HG03442 (cell line): ENCODE measurements around the gene RMDN2.

ENCODE experiments used
- ATAC-seq: cut with Tn5 transposase; IDR thresholded peaks from one replicate; pipeline ENCODE4 v1.9.1; 2021; ENCODE audit warnings: mild to moderate bottlenecking, moderate library complexity; ENCODE audit not compliant: unreplicated experiment

RMDN2 gene, protein sequence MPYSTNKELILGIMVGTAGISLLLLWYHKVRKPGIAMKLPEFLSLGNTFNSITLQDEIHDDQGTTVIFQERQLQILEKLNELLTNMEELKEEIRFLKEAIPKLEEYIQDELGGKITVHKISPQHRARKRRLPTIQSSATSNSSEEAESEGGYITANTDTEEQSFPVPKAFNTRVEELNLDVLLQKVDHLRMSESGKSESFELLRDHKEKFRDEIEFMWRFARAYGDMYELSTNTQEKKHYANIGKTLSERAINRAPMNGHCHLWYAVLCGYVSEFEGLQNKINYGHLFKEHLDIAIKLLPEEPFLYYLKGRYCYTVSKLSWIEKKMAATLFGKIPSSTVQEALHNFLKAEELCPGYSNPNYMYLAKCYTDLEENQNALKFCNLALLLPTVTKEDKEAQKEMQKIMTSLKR

GRCh38 chr2:37925063-37925897, at the start of gene RMDN2:
RMDN2 (plus strand) TSS chr2:37925287; CDS start chr2:37929278, 3,991 bp downstream.
- ATAC-seq: peak; percentile 89

DNA sequence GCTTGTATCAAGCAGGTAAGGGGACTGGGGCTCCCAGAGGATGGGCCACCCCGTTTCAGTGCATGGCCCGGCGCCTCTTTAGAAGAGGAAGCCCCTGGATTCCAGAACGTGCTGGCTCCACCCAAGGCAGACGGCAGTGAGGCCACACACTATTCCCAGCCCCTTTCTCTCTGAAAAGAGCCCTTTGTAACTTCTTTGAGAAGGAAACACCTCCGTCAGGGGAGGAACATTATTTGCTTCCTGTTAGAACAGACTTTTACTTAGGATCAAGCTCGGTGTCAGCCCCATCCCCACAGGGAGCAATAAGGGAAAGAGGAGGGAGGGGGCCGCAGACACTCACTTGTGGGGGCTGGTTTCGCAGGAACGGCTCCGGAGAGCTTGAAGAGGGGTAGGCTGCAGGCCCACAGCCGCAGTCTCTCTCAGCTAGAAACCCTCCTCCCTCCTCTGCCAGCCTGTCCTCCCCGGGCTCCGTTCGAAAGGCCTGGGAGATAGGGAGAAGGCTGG, 49.6 kb upstream of the RMDN2 start:
- ATAC-seq: no peak

DNA sequence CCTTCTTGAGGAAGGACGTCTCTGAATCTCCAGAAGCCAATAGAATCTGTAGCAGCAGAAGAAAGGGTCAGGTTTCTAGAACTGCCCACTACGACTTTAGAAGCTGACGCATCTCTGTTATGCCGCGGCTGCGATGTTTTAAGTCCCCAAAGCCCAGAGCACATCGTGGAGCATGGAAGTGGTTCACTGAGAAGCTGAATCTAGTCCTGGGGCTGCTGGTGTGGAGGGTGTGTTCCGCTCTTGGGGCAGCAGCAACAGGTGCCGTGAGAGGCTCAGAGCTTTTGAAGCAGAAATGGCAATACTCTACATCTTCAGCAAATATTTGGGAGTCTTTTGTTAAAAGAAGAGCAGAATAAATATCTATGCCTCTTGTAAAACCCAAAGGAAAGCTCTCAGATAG, 48.9 kb upstream of the RMDN2 start:
- ATAC-seq: no peak

DNA sequence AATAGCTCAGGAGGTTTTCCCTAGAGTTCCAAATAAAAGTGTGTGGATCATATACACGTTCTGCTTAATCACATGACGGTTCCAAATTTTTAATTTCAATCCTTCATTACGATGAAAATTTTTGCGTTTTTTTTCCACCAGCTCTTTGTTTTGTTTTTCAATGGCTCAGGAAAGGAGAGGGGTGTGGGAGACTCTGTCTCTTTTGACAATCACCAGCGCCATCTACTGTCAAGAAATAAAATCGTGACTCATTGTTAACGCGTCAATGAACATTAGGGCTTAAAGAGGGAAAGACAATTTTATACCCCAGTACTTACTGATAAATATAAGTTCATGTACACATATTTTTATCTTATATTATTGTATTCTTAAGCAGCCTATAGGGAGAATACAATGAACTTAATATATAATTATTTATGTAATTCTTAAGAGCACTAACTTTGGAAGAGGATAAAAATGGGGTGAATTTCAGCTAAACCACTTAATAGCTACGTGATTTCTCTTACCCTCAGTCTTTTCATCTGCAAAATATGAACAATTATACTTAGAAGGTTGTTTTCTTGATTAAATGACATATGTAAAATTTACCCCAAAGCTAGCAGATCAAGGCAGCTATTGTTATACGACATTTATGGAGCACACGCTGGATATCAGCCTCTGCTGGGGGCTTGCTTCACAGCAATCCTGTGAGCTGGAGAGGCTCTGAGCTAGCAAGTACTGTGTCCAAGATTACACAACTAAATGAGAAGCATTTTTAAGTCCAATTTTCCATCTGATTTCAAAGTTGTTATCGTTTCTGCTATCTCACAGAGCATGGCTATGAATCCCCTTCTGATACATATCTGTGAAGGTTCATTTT, 47.4 kb upstream of the RMDN2 start:
- ATAC-seq: no peak

DNA sequence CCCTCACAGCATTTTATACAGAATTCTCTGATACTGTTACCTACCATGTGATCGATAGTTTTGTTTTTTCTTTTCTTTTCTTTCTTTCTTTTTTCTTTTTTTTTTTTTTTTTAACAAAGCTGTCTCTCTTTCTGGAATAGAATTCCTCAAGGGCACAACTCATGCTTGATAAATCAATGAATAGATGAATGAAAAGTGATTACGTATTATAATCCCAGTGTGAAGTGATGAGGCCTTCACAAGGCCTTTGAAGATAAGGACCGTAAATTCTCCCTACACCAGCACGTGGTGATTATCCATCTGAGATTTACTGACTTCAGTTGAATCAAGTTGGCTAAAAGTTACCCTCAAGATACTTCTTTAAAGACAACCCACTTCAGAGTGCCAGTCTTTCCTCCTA, 46.6 kb upstream of the RMDN2 start:
- ATAC-seq: no peak

DNA sequence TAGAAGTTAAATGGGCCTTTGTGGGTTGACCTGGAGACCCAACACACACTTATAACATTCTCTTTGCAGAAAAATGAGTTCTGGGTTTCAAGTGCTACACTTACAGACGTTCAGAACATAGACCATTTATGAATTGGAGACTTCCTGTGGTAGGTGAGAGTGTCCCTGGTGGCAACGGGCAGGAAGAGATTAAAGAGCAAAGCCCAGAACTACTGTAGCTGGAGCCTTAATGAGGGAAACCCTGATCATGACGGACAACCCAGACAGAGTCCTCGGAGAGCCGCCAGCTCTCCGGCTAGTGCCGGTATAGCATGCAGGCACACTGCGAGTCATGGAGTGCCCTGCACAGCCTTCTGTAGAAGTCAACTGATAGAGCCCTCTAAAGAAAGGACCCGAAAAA, 44.5 kb upstream of the RMDN2 start:
- no peak for ATAC-seq

- no peak for ATAC-seq
These were observed 43.7 kb upstream of the RMDN2 start for GRCh38 chr2:37881397-37881796.

DNA sequence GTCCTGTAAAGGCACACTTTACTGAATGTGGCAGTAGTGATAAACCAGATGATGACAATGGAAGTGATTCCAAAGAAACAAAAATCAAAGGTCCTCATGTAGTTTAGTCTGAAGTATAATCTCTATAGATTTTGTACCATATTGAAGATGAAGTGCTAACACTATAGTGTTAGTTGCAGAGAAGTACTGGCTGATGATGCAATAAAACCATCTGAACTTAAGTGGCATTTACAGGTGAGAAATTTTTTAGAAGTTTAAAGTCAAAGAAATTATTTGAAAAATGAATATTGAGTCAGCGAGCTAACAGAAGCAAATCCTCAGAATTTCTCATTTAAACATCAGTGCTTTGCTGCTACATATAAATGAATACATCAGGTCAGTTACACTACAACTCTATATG, 43.1 kb upstream of the RMDN2 start:
- no peak for ATAC-seq

GRCh38 chr2:37883518-37883917, 41.6 kb upstream of the RMDN2 start:
- no peak for ATAC-seq

DNA sequence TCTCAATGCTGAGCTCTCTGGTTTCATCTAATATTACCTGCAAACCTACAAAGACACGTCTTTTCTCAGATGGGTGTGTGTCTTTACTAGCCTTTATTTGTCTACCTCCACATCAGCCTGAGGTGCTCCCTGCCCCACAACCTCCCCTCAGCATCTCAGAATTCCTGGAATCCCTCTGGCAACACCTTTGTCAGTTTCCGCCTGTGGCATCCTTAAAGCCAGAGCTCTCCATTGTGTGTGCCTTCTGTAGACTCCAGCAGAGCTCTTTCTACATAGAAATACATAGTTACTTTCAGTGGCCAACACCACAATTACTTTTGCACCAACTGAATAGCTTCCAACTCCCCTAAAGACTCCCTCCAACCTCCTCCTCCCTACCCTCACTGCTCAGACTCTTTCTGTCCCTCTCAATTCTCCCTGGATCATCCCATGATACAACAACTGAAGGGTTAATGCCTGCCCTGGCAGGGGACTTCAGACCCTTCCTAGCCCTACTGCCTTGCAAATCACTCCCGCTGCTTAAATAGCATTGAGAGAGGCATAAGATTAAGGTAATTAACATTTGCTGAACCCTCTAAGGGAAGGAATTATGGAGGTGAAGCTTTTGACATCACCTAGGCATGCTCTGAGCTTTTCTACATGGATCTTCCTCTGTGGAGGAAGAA, 39.6 kb upstream of the RMDN2 start:
- no peak for ATAC-seq

DNA sequence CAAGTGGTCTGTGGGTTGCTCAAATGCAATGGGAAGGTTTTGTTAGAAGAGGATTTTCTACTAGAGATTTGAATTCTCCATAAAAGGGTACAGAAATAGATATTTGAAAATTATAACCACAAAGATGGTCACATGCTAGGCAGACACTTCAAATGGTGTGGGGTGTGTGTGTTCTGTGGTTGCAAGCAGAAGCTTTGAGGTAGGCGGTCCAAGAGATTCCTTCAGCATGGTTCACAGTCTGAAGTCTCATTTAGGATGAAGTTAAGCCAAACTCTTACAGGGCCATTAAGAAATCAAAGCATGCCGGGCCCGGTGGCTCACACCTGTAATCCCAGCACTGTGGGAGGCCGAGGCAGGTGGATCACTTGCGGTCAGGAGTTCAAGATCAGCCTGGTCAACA, 38.3 kb upstream of the RMDN2 start:
- no peak for ATAC-seq

DNA sequence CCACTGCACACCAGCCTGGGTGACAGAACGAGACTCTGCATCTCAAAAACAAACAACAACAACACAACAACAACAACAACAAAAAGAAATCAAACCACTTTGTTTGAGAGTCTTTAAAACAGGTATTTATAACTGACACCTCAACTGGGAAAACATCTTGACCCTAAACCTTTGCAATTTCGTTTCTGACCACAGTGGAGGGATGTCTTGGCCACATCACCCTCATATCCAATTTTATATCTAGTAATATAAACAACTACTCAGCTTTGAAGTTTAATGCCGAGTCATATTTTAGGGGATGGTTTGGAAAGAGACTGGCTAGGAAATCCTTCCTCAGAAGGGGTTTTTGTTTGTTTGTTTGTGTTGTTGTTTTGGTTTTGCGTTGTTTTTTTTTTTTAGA, 37.8 kb upstream of the RMDN2 start:
- no peak for ATAC-seq

- peak; percentile 34 for ATAC-seq
These were observed 34.1 kb upstream of the RMDN2 start for GRCh38 chr2:37890893-37891495.

- no peak for ATAC-seq
These were observed 33.1 kb upstream of the RMDN2 start for GRCh38 chr2:37891846-37892435.

GRCh38 chr2:37892436-37893114, 32.5 kb upstream of the RMDN2 start:
- peak; percentile 57 for ATAC-seq

- ATAC-seq: no peak
These were observed 31.8 kb upstream of the RMDN2 start for GRCh38 chr2:37893327-37893726.

- no peak for ATAC-seq
These were observed 31.0 kb upstream of the RMDN2 start for GRCh38 chr2:37894047-37894446.

DNA sequence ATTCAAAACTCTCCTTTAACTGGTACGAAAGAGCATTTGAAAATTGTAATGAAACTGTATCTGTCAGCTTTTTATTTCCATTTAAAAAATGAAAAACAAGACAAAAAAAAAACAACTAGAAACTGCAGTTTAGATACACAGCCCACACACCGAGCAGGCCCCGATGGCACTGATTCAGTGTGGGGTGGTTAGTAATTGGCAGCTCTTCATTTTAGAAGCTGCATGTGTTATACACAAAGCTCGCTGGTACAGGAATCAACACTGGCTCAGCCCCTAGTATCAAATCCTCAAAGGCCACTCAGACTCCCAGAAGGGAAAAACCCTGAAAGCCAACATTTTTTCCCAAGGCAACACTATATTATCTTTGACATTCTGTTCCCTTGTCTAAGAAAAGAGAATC, 30.5 kb upstream of the RMDN2 start:
- no peak for ATAC-seq

GRCh38 chr2:37895140-37895539, 29.9 kb upstream of the RMDN2 start:
- no peak for ATAC-seq
